PC-9 (cell line): ENCODE measurements around the gene YWHAB.

Experiments used
- CTCF ChIP-seq: fragments of 200-600 bp; sonication (generic); conservative IDR thresholded peaks from 2 replicates; pipeline ENCODE4 v1.6.1; 2017; ENCODE audit warnings: mixed run types, antibody characterized with exemption, mild to moderate bottlenecking, moderate library complexity
- EZH2 ChIP-seq: fragments of 200-600 bp; sonication (generic); IDR thresholded peaks from 2 replicates; pipeline ENCODE4 v1.8.0; 2017; ENCODE audit warnings: antibody characterized with exemption, low read depth

- TF ChIP-seq EZH2 (no peak), CTCF (no peak)
These were observed 53.1 kb downstream of the YWHAB start for GRCh38 chr20:44938637-44939036.
